ENCODE measurements around the gene ABTB2.

- TF ChIP-seq EZH2 (IDR thresholded peaks at IDR 0.05; ENCODE audit: insufficient read depth, poor library complexity, severe bottlenecking) (no peak), EZH2phosphoT487 (IDR thresholded peaks at IDR 0.05; ENCODE audit: insufficient read depth, low read depth) (no peak)
Measured at GRCh38 chr11:34292546-34292945, 65.3 kb downstream of the ABTB2 start.

Measured in GM23248 (cell line).